GM12878 (cell line): ENCODE results near the gene TYRO3. TPM values are rescaled to one million over a fixed set of nuclear protein-coding genes. Genes with fewer than 3 reads are reported as not detected.

ENCODE experiments used
- ATF7 ChIP-seq: fragments of 450-650 bp; IDR thresholded peaks from 2 replicates; pipeline ENCODE4 v1.6.1; 2016; ENCODE audit warnings: low read depth, mild to moderate bottlenecking
- HDAC6 ChIP-seq: fragments of 200-600 bp; sonication (generic); IDR thresholded peaks from one replicate; pipeline ENCODE4 v1.8.0; 2017; ENCODE audit warnings: antibody characterized with exemption; ENCODE audit not compliant: unreplicated experiment
- TCF3 ChIP-seq: IDR thresholded peaks from 2 replicates; pipeline ENCODE4 v1.6.1; 2012; ENCODE audit warnings: low read depth, mild to moderate bottlenecking, low read length, borderline replicate concordance; ENCODE audit not compliant: insufficient read depth
- ZNF384 ChIP-seq: IDR thresholded peaks from 2 replicates; pipeline ENCODE4 v1.6.1; 2012; ENCODE audit warnings: low read depth, mild to moderate bottlenecking, low read length, improper control_type of control experiment, borderline replicate concordance
- polyA plus RNA-seq, 11 experiments: library from polyadenylated mRNA; depleted of rRNA in 4 of 11; unstranded in 6 of 11; stranded (reverse) in 5 of 11; fragments of >200 nt; fragmentation: Nextera tagmentation in 4 of 11; fragmentation: Illumina TruSeq in 1 of 11; extraction: Ambion mirVana in 4 of 11; extraction: Trizol in 1 of 11; gene quantifications; 1 replicate in 1 of 11; 2 replicates in 10 of 11; pipeline versions ENCODE4 v1.2.1 to v1.2.3, GENCODE V29; 2011 to 2016; ENCODE audit warnings: inconsistent platforms in 2 of 11, missing spikeins in 2 of 11, low read depth in 1 of 11
- total RNA-seq, 4 experiments: library from RNA; depleted of rRNA in 3 of 4; stranded (reverse); fragments of >200 nt in 3 of 4; fragmentation: Illumina TruSeq in 1 of 4; extraction: Trizol in 1 of 4; gene quantifications; 2 replicates each; pipeline versions ENCODE4 v1.2.1 to v1.2.3, GENCODE V29; 2013 to 2021
- TF ChIP-seq, protein P1 (sequence below): IDR thresholded peaks from 2 replicates; pipeline ENCODE4 v1.6.1; 2011; ENCODE audit warnings: low read depth, low read length, improper control_type of control experiment, borderline replicate concordance
- TF ChIP-seq, protein P2 (sequence below): fragments of 450-650 bp; IDR thresholded peaks from 2 replicates; pipeline ENCODE4 v1.6.1; 2016; ENCODE audit warnings: mild to moderate bottlenecking, moderate library complexity, borderline replicate concordance
- TF ChIP-seq, protein P3 (sequence below): fragments of 450-650 bp; IDR thresholded peaks from 2 replicates; pipeline ENCODE4 v1.6.1; 2017; ENCODE audit warnings: antibody characterized with exemption, mild to moderate bottlenecking, moderate library complexity
- TF ChIP-seq, protein P4 (sequence below): fragments of 450-650 bp; IDR thresholded peaks from 2 replicates; pipeline ENCODE4 v1.6.1; 2018; ENCODE audit warnings: borderline replicate concordance, mild to moderate bottlenecking; ENCODE audit not compliant: partially characterized antibody
- TF ChIP-seq, protein P5 (sequence below): fragments of 450-650 bp; conservative IDR thresholded peaks from 2 replicates; pipeline ENCODE4 v1.6.1; 2017; ENCODE audit warnings: mild to moderate bottlenecking, moderate library complexity

TYRO3 gene
- total and polyA plus RNA-seq, 10 of the 15 experiments (the other 5 are each of a cell fraction or from before 2014, with no cell fraction given): 0.06 to 0.28 (median 0.13) TPM; not detected in 4

DNA sequence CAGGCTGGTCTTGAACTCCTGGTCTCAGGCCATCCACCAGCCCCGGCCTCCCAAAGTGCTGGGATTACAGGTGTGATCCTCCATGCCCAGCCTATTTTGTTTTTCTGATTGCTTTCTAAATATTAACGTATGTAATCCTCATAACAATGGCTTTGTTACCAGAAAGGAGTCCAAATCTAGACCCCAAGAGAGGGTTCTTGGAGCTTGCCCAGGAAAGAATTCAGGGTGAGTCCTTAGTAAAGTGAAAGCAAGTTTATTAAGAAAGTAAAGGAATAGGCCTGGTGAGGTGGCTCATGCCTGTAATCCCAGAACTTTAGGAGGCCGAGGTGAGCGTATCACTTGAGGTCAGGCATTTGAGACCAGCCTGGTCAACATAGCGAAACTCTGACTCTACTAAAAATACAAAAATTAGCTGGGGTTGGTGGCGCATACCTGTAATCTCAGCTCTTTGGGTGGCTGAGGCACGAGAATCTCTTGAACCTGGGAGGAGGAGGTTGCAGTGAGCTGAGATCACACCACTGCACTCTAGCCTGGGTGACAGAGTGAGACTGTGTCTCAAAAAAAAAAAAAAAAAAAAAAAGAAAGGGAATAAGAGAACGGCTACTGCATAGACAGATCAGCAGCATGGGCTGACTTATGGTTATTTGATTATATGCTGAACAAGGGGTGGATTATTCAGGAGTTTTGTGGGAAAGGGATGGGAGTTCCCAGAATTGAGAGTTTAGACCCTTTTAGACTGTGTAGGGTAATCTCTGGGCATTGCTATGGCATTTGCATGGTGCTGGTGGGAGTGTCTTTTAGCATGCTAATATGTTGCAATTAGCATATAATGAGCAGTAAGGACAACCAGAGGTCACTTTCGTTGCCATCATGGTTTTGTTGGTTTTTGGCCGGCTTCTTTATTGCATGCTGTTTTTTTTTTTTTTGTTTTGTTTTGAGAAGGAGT is 36.1 kb downstream of the TYRO3 start (continued):
- TF ChIP-seq TCF3 (no peak), HDAC6 (no peak), ZNF384 (no peak), ATF7 (no peak)
- TF ChIP-seq, protein P1, sequence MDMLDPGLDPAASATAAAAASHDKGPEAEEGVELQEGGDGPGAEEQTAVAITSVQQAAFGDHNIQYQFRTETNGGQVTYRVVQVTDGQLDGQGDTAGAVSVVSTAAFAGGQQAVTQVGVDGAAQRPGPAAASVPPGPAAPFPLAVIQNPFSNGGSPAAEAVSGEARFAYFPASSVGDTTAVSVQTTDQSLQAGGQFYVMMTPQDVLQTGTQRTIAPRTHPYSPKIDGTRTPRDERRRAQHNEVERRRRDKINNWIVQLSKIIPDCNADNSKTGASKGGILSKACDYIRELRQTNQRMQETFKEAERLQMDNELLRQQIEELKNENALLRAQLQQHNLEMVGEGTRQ: no peak
- TF ChIP-seq, protein P2, sequence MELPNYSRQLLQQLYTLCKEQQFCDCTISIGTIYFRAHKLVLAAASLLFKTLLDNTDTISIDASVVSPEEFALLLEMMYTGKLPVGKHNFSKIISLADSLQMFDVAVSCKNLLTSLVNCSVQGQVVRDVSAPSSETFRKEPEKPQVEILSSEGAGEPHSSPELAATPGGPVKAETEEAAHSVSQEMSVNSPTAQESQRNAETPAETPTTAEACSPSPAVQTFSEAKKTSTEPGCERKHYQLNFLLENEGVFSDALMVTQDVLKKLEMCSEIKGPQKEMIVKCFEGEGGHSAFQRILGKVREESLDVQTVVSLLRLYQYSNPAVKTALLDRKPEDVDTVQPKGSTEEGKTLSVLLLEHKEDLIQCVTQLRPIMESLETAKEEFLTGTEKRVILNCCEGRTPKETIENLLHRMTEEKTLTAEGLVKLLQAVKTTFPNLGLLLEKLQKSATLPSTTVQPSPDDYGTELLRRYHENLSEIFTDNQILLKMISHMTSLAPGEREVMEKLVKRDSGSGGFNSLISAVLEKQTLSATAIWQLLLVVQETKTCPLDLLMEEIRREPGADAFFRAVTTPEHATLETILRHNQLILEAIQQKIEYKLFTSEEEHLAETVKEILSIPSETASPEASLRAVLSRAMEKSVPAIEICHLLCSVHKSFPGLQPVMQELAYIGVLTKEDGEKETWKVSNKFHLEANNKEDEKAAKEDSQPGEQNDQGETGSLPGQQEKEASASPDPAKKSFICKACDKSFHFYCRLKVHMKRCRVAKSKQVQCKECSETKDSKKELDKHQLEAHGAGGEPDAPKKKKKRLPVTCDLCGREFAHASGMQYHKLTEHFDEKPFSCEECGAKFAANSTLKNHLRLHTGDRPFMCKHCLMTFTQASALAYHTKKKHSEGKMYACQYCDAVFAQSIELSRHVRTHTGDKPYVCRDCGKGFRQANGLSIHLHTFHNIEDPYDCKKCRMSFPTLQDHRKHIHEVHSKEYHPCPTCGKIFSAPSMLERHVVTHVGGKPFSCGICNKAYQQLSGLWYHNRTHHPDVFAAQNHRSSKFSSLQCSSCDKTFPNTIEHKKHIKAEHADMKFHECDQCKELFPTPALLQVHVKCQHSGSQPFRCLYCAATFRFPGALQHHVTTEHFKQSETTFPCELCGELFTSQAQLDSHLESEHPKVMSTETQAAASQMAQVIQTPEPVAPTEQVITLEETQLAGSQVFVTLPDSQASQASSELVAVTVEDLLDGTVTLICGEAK: no peak
- TF ChIP-seq, protein P3, sequence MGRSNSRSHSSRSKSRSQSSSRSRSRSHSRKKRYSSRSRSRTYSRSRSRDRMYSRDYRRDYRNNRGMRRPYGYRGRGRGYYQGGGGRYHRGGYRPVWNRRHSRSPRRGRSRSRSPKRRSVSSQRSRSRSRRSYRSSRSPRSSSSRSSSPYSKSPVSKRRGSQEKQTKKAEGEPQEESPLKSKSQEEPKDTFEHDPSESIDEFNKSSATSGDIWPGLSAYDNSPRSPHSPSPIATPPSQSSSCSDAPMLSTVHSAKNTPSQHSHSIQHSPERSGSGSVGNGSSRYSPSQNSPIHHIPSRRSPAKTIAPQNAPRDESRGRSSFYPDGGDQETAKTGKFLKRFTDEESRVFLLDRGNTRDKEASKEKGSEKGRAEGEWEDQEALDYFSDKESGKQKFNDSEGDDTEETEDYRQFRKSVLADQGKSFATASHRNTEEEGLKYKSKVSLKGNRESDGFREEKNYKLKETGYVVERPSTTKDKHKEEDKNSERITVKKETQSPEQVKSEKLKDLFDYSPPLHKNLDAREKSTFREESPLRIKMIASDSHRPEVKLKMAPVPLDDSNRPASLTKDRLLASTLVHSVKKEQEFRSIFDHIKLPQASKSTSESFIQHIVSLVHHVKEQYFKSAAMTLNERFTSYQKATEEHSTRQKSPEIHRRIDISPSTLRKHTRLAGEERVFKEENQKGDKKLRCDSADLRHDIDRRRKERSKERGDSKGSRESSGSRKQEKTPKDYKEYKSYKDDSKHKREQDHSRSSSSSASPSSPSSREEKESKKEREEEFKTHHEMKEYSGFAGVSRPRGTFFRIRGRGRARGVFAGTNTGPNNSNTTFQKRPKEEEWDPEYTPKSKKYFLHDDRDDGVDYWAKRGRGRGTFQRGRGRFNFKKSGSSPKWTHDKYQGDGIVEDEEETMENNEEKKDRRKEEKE: no peak
- TF ChIP-seq, protein P4, sequence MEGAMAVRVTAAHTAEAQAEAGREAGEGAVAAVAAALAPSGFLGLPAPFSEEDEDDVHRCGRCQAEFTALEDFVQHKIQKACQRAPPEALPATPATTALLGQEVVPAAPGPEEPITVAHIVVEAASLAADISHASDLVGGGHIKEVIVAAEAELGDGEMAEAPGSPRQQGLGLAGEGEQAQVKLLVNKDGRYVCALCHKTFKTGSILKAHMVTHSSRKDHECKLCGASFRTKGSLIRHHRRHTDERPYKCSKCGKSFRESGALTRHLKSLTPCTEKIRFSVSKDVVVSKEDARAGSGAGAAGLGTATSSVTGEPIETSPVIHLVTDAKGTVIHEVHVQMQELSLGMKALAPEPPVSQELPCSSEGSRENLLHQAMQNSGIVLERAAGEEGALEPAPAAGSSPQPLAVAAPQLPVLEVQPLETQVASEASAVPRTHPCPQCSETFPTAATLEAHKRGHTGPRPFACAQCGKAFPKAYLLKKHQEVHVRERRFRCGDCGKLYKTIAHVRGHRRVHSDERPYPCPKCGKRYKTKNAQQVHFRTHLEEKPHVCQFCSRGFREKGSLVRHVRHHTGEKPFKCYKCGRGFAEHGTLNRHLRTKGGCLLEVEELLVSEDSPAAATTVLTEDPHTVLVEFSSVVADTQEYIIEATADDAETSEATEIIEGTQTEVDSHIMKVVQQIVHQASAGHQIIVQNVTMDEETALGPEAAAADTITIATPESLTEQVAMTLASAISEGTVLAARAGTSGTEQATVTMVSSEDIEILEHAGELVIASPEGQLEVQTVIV: no peak
- TF ChIP-seq, protein P5, sequence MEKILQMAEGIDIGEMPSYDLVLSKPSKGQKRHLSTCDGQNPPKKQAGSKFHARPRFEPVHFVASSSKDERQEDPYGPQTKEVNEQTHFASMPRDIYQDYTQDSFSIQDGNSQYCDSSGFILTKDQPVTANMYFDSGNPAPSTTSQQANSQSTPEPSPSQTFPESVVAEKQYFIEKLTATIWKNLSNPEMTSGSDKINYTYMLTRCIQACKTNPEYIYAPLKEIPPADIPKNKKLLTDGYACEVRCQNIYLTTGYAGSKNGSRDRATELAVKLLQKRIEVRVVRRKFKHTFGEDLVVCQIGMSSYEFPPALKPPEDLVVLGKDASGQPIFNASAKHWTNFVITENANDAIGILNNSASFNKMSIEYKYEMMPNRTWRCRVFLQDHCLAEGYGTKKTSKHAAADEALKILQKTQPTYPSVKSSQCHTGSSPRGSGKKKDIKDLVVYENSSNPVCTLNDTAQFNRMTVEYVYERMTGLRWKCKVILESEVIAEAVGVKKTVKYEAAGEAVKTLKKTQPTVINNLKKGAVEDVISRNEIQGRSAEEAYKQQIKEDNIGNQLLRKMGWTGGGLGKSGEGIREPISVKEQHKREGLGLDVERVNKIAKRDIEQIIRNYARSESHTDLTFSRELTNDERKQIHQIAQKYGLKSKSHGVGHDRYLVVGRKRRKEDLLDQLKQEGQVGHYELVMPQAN: no peak
